HTR-8/SVneo (cell line): ENCODE data around the gene CARM1.
"Not testable (repeated sequence)": the region's sequence is repeated elsewhere in the genome, so short reads cannot be mapped to it uniquely, and the experiment has no call there.

Source experiments
- DNase-seq: peaks from one replicate; pipeline ENCODE4 v3.0.0; 2011; ENCODE audit warnings: low spot score, mixed read lengths; ENCODE audit not compliant: insufficient read length
- FAIRE-seq: peaks from 2 replicates; lab custom pipeline; 2011; peaks lifted over from hg19 to GRCh38; lab: Jason Lieb, UNC

Gene CARM1

DNA sequence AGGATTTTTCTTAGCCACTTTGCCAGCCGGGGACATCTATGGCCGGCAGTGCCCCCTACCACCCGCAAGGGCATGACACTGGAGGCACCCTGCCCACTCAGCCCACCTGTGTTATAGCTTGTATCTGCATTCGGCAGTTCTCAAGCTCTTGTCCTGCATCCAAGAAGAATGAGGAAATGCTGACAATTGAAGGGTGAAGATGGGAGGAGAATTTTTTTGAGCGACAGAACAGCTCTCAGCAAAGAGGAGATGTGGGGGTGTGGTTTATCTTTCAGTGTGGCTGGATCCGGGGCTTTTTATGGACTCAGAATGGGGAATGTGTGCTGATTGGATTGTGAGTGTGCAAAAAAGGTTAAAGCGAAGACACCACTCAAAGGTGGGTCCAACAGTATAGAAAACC lies 28.6 kb upstream of the CARM1 start:
- no peak for FAIRE-seq

DNA sequence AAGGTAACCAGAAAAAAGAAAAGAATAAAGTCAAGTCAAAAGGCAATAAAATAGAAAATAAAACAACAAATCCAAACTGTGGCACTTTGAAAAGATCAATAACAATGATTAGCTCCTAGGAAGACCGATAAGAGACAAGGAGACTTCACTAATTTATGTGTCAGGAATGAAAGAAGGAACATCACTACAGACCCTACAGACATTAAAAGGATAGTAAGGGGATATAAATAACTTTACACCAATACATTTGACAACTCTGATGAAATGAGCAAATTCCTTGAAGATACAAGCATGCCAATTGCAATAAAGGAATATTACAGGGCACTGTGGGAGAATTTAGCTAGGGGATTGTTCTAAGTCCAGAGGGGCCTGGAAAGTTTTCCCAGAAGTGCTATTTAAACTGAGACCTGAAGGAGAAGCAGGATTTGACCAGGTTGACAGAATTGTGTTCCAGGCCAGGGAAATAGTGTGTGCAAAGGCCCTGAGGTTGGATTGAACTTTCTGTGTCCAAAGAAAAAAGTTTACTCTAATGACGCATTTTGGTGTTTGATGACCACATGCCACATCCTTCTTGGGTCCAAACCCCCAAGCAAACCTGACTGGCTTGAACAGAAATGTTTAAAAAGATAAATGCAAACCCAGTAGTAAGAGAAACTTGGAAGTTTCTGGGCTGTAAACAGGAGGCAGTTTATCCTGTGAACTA lies 24.7 kb upstream of the CARM1 start:
- DNase-seq (no peak), FAIRE-seq (no peak)

More for the DNA sequence above, 28.6 kb upstream of the CARM1 start:
- DNase-seq = no peak

GRCh38 chr19:10848230-10848856 lies 23.0 kb upstream of the CARM1 start, which contains the start of gene C19orf38:
Gene C19orf38, plus strand, starts transcription at chr19:10848415. Its CDS starts 94 bp downstream, at chr19:10848509.
- no peak for FAIRE-seq

DNA sequence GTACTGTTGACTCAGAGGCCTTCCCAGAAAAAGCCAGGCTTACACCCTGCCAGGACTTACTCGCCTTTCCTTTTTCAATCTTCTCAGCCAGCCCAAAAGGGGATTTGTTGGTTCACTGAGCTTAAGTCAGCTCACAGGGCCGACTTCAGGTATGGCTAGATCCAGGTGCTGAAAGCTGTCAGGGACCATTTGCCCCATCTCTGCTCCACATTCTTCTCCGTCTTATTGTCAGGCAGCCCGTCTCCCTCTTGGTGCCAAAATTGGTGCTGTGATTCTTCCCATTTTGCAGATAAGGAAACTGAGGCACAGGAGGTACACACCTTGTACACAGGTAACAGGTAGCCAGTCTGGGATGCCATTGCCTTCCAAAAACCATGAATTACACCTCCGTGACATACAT lies 20.7 kb upstream of the CARM1 start:
- DNase-seq (no peak), FAIRE-seq (no peak)

More at GRCh38 chr19:10848230-10848856, 23.0 kb upstream of the CARM1 start, which contains the start of gene C19orf38:
- DNase-seq = no peak

DNA sequence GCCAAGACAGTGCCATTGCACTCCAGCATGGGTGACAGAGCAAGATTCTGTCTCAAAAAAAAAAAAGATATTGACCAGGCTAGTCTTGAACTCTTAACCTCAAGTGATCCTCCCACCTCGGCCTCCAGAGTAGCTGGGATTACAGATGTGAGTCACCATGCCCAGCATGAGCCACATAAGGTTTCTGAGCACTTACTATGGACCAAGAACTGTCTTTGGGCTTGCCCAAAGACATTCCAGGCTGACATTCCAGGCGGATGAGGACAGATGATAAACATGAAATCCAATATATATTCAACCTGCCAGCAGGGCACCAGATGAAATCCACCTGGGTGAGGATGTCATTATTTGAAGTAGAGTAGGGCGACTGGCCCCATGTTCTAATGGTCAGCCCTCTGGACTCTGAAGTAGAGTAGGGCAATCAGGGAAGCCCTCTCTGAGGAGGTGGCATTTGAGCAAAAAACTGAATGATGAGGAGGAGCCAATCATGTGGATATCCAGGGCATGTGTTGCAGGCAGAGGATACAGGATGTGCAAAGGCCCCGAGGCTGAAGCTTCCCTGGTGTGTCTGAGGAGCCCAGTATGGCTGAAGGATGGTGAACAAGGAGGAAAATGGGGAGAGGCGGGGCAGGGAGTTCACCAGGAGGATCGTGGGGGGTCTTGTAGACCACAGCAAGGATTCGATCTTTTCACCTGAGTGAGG lies 19.1 kb upstream of the CARM1 start:
- peak; percentile 73 for DNase-seq
- FAIRE-seq = peak; percentile 77

DNA sequence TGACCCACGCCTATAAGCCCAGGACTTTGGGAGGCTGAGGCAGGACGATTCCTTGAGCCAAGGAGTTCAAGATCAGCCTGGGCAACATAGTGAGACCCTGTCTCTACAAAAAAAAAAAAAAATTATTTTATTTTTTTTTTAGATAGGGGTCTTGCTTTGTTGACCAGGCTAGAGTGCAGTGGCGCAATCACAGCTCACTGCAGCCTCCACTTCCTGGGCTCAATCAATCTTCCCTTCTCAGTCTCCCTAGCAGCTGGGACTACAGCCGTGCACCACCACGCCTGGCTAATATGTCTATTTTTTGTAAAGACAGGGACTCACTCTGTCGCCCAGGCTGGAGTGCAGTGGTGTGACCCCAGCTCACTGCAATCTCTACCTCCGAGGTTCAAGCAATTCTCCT lies 18.4 kb upstream of the CARM1 start:
- DNase-seq (no peak), FAIRE-seq (no peak)

GRCh38 chr19:10854350-10855089 lies 16.8 kb upstream of the CARM1 start:
- no peak for DNase-seq

DNA sequence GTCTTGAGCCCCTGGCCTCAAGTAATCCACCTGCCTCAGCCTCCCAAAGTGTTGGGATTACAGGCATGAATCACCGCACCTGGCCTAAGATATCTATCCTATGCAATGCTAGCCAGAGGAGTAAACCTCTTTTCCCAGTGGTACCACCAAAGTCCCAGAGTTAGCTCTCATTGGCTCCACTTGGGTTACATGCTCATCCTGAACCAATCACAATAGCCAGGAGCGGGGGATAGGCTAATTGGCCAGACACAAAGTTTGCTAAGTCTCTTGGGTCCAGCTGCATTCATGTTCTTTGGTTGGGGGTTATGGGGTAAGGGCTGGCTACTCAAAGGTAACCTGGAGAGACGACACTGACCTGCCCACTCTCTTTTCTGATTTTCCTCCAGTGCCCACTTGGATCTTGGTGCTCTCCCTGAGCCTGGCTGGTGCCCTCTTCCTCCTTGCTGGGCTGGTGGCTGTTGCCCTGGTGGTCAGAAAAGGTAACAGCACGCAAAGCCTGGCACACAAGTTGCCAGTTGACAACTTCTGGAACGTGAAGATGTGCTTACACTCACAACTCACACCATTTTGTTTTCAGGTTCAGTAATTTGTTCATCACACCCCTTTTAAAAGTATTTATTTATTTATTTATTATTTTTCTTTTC lies 15.4 kb upstream of the CARM1 start:
- DNase-seq (no peak), FAIRE-seq (peak; percentile 83)

More at GRCh38 chr19:10854350-10855089, 16.8 kb upstream of the CARM1 start:
- FAIRE-seq = no peak

DNA sequence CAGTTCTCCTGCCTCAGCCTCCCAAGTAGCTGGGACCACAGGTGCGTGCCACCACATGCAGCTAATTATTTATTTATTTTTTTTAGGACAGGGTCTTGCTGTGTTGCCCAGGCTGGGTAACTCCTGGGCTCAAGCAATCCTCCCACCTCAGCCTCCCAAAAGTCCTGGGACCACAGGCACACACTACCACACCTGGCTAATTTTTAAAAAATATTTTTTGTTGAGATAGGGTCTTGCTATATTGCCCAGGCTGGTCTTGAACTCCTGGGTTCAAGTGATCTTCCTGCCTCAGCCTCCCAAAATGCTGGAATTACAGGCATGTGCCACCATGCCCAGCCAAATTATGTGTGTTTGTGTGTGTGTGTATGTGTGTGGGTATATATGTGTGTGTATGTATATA lies 14.5 kb upstream of the CARM1 start:
- FAIRE-seq, DNase-seq: not testable (repeated sequence)

GRCh38 chr19:10858204-10858828 lies 13.0 kb upstream of the CARM1 start:
- DNase-seq = no peak
- no peak for FAIRE-seq

GRCh38 chr19:10861103-10861651 lies 10.2 kb upstream of the CARM1 start:
- DNase-seq = no peak
- no peak for FAIRE-seq

GRCh38 chr19:10862561-10863106 lies 8.7 kb upstream of the CARM1 start:
- DNase-seq = no peak
- no peak for FAIRE-seq

DNA sequence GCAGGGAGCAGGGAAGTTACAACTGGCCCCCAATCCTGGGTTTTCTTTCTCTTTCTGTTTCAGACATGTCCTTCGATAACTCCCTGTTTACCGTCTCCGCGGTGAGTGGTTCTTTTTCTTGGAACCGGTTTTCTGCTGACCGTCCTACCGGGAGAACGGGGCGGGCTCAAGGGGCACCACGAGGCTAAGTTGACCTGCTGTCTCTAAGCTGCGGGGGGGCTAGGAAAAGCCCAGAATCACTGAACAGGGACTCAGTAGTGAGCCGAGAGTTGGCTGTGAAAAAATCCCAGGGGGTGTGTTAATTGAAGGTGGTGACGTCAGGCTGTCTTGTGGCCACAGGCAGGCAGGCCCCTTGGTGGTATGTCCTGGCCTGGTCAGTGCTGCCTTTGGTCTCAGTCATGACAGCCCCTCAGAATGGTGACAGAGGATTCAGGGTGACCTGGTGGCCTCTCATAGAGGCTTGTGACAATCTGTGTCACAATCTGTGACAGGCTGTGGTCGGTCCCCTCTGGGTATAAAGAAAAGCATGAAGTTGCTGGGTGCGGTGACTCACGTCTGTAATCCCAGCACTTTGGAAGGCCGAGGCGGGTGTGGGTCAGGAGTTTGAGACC lies 8.1 kb upstream of the CARM1 start:
- no peak for FAIRE-seq
- DNase-seq = no peak

- DNase-seq = peak; percentile 94
- no peak for FAIRE-seq
Observed at GRCh38 chr19:10864538-10864899, 6.8 kb upstream of the CARM1 start.

DNA sequence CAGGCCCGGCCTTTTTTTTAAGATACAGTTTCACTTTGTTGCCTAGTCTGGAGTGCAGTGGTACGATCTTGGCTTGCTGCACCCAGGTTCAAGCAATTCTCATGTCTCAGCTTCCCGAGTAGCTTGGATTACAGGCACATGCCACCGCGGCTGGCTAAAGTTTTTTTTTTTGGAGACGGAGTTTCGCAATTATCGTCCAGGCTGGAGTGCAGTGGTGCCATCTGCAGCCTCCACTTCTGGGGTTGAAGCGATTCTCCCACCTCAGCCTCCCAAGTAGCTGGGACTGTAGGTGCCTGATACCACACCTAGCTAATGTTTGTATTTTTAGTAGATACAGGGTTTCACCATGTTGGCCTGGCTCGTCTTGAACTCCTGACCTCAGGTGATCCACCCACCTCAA lies 4.9 kb upstream of the CARM1 start:
- DNase-seq = no peak
- no peak for FAIRE-seq

DNA sequence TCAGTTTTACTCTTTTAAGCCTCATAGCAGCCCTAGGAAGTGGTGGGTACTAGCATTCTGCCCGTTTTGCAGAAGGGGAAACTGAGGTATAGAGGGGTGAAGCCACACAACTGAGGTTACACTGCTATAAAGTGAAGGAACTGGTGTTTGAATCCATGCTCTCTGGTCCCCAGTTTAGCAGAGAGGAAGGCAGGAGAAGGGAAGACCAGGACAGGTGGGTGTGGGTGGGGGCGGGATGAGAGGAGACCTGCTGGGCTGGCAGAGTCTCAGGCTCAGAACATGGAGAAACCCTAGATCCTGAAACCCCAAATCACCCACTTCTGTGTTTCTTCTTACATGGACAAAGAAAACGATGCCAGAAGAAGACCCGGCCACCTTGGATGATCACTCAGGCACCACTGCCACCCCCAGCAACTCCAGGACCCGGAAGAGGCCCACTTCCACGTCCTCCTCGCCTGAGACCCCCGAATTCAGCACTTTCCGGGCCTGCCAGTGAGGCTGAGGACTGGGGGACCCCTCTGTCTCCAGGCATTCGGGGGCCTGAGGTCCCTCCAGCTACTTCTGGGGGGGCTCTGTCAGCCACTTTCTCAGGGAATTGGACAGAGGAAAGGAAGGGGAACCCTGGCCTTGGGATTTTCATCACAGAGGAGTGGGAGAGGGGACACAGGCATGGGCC lies 2.3 kb upstream of the CARM1 start:
- FAIRE-seq (no peak), DNase-seq (no peak)

DNA sequence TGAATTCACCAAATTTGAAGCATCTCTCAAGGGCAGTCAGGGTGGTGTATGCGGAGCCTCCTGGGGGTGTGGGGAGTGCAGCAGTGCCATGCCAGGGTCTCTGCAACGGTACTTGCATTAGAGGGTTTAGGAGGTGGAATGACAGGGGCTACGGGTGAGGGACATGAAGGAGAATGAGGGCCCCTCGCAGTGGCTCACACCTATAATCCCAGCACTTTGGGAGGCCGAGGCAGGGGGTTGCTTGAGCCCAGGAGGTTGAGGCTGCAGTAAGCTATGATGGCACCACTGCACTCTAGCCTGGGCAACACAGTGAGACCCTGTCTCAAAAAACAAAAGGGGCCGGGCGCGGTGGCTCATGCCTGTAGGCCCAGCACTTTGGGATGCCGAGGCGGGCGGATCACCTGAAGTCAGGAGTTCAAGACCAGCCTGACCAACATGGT lies 1.5 kb upstream of the CARM1 start:
- not testable (repeated sequence) for DNase-seq, FAIRE-seq

GRCh38 chr19:10870501-10870954 lies 825 bp upstream of the CARM1 start:
- FAIRE-seq = no peak
- no peak for DNase-seq
